ENCODE measurements around the gene GRIP2.

The GRIP2 gene

DNA sequence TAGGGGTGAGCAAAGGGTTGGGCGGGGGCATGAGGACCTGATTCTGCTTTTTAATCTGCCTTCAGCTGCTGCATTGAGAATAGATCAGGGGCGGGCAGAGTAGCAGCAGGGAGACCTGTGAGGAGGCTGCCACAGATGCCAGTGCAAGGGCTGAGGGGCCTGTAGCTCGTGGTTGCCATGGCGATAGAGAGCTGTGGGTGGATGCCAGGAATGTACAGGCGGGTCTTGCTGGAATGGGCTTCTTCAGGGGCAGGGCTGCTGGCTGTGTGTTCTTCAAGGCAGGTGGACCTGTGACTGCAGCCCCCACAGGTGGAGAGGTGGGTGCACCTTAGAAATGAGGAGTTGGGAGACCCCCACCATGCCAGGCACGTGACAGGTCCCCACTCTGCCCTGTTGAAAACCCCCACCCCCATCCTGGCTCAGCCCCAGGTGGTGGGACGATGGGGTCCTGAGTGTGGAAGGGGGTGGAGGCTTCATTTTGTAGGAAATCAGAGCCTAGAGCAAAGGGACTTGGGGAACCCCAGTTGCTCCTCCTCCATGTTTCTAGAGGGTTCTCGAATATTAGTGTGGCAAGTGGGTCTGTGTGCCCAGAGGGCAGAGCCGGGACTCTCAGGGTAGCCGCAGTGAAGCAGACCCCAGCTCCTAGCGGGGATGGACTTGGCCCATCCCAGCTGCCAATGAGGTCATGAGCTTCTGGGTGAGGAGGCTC is 99.5 kb downstream of the GRIP2 start:
- no peak overlapping the region for H3K4me3 ChIP-seq (ENCODE audit: control insufficient read depth, low read depth, low read length)
- TF ChIP-seq, protein P1, sequence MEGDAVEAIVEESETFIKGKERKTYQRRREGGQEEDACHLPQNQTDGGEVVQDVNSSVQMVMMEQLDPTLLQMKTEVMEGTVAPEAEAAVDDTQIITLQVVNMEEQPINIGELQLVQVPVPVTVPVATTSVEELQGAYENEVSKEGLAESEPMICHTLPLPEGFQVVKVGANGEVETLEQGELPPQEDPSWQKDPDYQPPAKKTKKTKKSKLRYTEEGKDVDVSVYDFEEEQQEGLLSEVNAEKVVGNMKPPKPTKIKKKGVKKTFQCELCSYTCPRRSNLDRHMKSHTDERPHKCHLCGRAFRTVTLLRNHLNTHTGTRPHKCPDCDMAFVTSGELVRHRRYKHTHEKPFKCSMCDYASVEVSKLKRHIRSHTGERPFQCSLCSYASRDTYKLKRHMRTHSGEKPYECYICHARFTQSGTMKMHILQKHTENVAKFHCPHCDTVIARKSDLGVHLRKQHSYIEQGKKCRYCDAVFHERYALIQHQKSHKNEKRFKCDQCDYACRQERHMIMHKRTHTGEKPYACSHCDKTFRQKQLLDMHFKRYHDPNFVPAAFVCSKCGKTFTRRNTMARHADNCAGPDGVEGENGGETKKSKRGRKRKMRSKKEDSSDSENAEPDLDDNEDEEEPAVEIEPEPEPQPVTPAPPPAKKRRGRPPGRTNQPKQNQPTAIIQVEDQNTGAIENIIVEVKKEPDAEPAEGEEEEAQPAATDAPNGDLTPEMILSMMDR (conservative IDR thresholded peaks at IDR 0.05; ENCODE audit: control insufficient read depth, insufficient read depth, low read depth, low read length): no peak
- DNase-seq (ENCODE audit: low read depth): no peak

DNA sequence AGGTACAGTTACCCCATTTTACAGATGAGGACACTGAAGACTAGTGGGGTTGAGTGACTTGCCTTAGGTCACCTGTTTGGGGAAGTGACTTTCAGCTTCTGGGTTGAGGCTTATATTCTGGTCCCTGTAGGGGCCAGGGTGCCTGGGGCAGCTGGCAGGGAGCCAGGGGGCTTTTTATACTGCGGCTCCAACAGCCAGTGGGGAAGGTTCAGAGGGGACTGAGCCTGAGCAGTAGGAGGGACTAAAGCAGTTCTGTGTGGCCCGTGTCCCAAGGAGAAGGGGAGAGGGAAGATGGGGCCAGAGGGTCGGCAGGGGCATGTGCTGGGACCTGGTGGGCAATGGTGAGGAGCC is 100.0 kb downstream of the GRIP2 start:
- no peak overlapping the region for H3K4me3 ChIP-seq (ENCODE audit: control insufficient read depth, low read depth, low read length)
- TF ChIP-seq, protein P1 (conservative IDR thresholded peaks at IDR 0.05; ENCODE audit: control insufficient read depth, insufficient read depth, low read depth, low read length): no peak
- no peak for DNase-seq (ENCODE audit: low read depth)

DNA sequence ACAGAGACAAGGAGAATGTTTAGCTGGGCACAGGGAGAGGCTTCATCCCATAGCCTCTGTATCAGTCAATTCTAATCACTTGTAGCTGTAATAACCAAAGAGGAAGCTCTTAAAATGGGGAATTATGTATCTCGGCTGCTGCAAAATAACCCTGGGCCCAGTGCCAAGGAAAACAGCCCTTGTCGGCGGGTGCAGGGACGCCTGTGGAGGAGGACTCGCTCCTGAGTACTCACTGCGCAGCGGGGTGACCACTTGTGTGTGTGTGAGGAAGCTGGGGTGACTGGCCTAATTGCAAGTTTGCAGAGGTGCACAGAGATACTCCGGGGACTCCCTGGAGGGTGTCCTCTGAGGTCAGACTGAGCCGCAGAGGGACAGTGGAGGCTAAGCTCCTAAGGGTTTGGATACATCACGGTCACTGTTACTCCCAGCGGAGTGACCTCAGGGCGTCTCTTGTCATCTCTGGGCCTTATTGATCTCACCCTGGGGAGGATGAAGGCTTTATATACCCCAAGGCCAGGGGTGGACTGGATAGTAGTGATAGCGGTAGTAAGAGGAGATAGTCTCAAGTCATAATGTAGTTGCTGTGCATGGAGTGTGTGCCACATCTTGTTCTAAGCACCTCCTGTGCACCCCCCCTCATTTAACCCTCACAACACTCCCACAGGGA is 100.5 kb downstream of the GRIP2 start:
- TF ChIP-seq, protein P1 (conservative IDR thresholded peaks at IDR 0.05; ENCODE audit: control insufficient read depth, insufficient read depth, low read depth, low read length): no peak
- no peak for DNase-seq (ENCODE audit: low read depth)
- no peak overlapping the region for H3K4me3 ChIP-seq (ENCODE audit: control insufficient read depth, low read depth, low read length)
